GM15510 (cell line): ENCODE data around the gene RNPS1.
A peak's percentile ranks its signal among the peaks of the same experiment; 100 is the strongest.

ENCODE experiments used
- POLR2A ChIP-seq: IDR thresholded peaks from 3 replicates; pipeline ENCODE4 v1.6.1; 2011; ENCODE audit warnings: borderline replicate concordance; ENCODE audit not compliant: insufficient read length; ENCODE audit errors: extremely low read depth

The RNPS1 gene

DNA sequence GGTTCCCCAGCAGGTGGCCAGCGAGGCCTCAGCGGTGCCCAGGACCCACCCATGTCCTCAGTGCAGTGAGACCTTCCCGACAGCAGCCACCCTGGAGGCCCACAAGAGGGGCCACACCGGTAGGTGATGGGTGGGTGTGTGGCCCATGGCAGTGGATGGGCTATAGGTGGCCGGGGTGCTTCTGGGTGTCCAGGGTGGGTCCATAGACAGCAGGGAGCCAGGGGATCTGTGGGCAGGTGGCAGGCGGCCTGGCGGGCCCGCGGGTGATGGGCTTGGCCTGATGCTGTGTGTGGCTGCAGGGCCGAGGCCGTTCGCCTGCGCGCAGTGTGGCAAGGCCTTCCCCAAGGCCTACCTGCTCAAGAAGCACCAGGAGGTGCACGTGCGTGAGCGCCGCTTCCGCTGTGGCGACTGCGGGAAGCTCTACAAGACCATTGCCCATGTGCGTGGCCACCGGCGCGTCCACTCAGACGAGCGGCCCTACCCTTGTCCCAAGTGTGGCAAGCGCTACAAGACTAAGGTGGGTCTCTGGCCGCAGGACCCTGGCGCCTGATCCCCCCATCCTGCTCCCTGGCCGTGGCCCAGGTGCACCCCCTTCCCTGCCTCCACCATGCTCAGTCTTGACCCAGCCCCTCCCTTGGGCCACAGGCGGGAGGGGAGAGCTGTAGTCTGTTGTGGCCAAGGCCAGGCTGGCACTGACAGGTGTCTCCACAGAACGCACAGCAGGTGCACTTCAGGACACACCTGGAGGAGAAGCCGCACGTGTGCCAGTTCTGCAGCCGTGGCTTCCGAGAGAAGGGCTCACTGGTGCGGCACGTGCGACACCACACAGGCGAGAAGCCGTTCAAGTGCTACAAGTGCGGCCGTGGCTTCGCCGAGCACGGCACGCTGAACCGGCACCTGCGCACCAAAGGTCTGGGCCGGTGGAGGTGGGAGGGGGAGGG is 33.8 kb downstream of the RNPS1 start:
- TF ChIP-seq POLR2A = no peak

DNA sequence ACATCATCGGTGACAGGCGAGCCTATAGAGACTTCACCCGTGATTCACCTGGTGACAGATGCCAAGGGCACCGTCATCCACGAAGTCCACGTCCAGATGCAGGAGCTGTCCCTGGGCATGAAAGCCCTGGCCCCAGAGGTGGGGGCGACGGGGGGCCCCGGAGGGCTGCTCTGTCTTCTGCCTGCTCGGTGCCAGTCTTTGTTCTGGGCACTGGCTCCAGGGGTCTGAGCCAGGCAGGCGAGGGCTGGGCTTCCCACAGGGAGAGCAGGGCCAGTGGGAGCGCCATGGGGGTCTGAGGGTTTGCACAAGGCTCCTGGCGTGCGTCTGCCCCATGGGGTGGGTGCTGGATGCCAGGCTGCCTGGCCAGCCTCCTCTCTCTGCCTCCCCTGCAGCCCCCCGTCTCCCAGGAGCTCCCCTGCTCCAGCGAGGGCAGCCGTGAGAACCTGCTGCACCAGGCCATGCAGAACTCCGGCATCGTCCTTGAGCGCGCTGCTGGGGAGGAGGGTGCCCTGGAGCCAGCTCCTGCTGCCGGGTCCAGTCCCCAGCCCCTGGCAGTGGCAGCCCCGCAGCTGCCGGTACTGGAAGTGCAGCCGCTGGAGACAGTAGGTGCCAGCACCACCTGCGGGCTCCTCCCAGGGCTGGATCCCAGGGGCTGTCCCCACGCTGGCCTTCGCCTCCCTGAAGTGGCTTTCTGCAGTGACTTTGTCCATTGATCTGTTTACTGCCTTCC is 34.7 kb downstream of the RNPS1 start:
- no peak for TF ChIP-seq POLR2A

DNA sequence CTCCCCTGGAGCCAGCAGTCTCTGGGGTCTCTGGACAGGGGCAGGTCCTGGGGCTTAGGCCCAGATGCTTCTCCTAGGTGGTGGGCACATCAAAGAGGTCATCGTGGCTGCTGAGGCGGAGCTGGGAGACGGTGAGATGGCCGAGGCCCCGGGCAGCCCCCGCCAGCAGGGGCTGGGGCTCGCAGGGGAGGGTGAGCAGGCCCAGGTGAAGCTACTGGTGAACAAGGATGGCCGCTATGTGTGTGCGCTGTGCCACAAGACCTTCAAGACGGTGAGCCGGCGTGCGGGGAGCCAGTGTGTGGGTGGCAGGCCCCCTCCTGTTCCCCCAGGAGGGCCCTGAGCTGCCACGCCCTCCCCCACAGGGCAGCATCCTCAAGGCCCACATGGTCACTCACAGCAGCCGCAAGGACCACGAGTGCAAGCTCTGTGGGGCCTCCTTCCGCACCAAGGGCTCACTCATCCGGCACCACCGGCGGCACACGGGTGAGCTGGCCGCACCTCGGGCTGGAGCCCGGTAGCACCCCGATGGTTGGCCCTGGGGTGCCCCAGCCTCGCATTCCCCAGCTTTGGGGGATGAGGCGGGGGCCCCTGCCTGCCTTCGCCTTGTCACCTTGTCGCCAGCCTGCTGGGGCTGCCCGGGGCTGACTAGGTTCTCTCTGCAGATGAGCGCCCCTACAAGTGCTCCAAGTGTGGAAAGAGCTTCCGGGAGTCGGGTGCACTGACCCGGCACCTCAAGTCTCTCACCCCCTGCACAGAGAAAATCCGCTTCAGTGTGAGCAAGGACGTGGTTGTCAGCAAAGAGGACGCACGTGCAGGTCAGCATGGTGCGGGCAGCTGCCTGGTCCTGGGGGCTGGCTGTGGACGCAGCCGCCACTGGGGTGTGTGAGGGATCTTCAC is 35.6 kb downstream of the RNPS1 start:
- TF ChIP-seq POLR2A = no peak

DNA sequence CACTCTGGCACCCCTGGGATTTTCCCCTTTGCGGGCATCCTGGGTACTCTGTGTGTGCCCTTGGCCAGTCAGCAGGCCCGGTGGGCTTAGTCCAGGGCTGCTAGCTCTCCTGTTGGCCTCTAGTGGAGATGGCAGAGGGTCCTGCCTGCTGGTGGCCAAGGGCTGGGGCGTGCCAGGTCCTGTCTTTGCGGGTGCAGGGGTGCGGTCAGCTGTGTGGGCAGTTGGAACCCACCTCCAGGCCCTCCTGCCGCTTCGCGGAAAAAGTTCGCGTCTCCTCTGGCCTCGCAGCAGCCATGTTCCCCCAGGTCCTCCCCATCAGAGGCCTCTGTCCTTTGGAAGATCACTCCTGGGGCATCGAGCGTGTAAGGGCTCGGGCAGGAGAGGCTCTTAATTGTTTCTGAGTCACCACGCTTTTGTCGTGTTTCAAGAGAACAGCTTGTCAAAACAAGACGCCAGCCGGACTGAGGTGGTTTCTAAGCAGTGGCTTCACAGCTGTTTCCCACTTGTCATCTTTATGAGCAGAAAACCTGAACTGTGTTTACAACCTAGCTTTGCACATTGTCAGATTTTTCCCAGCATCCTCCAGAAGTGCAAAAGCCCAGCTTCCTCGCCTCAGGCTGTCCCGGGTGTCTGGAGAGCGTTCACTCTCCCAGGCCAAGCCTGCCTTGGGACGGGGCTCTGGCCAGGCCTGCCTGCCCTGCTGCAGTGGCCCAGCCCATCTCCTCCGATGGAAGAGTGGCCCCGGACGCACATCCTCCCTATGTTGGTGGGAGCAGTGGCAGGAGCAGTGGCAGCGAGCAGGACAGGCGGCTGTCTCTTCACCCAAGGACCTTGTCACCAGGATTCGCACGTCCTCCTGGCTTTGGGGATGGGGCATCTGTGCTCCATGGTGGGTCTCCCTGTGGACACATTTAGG is 36.7 kb downstream of the RNPS1 start:
- no peak for TF ChIP-seq POLR2A

DNA sequence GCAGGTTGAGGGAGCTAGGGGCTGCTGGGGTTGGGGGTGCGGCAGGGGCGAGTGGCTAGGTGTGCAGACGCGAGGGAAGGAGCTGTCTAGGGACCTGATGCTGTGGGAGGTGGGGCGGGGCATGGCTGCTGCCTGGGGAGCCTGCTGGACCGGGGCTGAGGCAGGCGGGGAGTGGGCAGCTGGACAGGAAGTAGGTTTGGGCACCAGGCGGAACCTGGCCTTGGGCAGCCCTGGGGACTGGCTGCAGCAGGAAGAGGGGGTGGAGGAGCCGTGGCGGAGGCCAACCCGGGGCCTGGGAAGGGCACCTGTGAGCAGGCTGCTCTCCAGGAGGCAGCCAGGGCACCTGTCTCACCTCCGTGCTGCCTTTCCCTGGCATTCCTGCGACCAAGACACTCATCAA is 37.5 kb downstream of the RNPS1 start:
- TF ChIP-seq POLR2A = no peak

DNA sequence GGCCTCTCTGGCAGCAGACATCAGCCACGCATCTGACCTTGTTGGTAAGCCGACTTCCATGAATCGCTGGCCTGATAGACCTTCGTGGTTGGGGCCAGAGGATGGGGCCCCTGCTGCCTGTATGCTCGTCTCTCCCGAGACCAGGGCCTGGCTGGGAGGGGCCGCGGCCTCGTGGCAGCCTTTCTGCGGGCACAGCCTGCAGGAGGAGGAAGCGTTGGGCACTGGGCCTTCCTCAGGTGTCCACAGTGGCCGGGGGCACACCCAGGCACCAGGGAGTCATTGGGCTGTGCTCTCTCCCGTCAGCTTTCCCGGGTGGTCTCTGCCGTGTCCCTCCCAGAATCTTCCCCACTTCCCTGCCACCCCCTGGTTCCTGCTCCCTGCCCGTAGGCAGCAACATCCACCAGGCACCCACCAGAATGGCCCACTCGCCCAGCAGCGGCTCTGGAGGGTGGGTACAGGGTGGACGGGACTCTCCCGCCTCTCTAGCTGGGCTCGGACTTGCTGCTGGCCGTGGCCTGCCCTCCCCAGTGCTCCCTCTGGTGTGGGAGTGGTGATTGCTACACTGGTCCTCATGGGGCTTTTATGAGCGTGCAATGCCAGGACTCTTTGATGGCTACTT is 38.2 kb downstream of the RNPS1 start:
- TF ChIP-seq POLR2A = no peak

DNA sequence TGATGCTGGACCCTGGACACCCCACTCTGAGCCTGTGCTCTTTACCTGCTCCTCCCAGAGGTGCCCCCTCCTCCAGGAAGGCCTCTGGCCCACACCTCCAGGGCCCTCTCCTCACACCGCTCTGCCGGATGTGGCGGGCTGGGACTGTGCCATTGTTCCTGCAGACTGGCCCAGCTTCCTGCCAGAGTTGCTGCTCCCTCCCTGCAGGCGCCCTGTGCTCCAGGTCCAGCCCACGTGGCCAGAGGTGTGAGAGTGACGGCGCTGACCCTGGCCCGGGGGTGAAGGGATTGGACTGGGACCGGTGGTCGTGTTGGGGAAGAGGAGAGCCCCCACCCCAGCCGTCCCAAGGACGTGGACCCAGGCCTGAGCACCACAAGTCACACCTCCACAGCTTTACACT is 38.8 kb downstream of the RNPS1 start:
- TF ChIP-seq POLR2A = no peak

DNA sequence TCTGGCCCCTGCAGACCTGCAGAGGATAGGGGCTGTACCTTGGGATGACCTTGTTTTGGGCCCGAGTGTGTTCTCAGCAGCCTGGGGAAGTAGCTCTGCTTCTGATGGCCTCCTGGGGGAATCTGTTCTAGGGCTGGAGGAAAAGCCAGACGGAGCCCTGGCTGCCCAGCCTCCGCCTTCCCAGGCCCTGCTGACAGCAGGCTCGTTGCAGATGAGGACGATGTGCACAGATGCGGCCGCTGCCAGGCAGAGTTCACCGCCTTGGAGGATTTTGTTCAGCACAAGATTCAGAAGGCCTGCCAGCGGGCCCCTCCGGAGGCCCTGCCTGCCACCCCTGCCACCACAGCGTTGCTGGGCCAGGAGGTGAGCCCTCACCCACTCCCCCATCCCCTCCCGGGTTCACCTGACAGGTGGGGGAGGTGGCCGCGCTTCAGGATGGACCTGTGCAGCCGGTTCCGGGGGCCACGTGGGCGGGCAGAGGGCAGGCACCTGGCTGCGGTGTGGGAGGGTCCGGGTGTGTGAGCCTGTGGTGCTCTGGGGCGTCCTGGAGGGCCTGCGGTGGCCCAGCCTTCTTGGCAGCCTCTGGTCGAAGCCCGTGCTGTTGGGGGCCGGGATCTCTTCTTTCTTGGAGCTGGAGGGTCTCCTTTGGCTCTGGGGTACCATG is 39.6 kb downstream of the RNPS1 start:
- no peak for TF ChIP-seq POLR2A

DNA sequence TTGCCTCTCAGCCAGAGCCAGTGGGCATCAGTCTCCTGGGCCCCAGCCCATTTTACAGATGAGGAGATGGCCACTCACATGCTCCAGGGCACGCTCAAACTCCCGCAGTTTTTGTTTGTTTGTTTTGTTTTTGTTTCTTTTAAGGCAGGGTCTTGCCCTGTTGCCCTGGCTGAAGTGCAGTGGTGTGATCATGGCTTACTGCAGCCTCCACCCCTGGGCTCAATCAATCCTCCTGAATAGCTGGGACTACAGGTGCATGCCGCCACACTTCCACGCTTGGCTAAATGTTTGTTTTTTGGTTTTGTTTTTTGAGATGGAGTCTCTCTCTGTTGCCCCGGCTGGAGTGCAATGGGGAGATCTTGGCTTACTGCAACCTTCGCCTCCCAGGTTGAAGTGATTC is 41.0 kb downstream of the RNPS1 start:
- no peak for TF ChIP-seq POLR2A

DNA sequence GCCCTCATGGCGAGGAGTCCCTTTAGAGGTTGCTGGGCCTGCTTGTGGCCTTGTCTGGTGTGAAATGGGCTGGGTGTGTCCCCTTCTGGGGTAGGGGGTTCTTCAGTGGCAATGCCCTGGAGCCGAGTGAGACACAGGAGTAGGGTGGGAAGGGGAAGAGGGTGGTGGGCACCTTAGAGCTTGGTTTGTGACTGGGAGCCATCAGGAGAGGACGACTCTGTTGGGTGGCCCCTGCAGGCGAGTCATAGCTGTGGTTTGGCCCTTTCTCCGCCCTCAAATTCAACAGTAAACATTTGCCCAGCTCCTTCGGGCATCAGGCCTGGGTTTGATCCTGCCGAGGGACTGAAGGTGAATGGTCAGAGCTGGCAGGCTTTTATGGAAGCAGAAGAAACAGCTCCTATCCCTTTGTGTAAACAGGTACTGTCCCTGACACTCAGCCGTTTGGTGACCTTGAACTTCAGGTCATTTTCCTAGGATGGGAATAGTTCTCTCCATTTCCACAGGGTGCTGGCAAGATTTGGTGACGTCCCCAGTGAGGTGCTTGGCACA is 41.6 kb downstream of the RNPS1 start:
- no peak for TF ChIP-seq POLR2A

DNA sequence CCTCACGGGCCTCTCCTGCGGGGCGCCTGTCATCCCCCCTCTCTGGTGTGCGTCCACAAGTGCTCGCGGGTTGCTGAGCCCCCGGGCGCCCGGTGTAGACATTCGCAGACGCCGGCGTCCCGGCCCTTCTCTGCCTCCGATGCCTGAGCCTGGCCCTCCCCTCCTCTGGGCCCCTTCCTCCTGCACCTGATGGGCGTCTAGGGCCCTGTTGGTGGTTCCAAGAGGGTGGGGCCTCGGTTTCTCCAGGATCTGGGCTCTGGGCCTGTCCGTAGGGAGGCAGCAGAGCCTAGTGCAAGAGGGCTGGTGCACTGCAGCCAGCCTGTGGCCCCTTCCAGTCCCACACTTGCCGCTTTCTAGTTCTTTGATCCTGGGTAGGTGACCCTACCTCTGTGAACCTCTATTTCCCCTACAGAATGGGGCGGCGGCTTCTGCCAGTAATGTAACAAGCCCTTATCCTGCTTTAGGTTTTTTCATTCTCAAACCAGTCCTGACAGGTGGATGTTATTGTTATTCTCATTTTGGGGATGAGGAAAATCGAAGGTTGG is 43.9 kb downstream of the RNPS1 start:
- no peak for TF ChIP-seq POLR2A

DNA sequence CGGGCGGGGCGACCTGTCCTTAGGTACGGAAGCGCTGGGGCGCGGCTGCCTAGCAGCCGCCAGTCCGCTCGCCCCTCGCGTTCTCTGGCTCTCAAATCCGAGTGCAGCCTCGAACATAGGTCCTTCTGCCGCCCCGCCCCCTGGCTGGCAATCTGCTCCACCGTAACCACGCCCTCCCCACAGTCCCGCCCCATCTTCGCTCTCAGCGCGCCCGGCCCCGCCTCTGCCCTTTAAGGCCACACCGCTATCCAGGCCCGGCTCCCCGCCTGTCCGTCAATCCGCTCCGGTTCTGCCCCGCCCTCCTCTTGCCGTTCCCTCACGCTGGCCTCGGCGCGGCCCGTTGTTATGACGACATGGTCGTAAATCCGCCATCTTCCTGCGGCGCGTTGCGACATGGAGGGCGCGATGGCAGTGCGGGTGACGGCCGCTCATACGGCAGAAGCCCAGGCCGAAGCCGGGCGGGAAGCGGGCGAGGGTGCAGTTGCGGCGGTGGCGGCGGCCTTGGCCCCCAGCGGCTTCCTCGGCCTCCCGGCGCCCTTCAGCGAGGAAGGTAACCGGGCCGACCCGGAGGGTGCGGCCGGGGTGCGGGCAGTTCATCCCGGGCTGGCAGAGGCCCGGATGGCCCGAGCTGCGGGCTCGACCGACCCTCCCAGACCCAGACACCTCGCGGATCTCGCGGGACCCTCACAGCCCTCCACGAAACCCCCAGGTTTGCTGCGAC is 44.5 kb downstream of the RNPS1 start, which contains the start of gene E4F1:
TSS of gene E4F1 (plus strand) at position 371 of the 721 bp plus-strand sequence. CDS start at position 394, 23 bp downstream.
- TF ChIP-seq POLR2A = peak; percentile 98
